Chondrocyte (in vitro differentiated cells): ENCODE data around the gene ZC3H12C. TPM values are rescaled to one million over a fixed set of nuclear protein-coding genes. Genes with fewer than 3 reads are reported as not detected.

Source experiments
- DNase-seq: peaks from one replicate; pipeline ENCODE4 v3.0.0; 2021; ENCODE audit warnings: mixed read lengths, low spot score
- H3K27ac Mint-ChIP-seq: one replicate; pipeline ENCODE4 v1.8.0; 2021; ENCODE audit warnings: mild to moderate bottlenecking, moderate library complexity, mixed read lengths; ENCODE audit not compliant: unreplicated experiment
- H3K27me3 Mint-ChIP-seq: 2 replicates; pipeline ENCODE4 v1.8.0; 2021; ENCODE audit warnings: low read depth, mixed read lengths
- H3K36me3 Mint-ChIP-seq: 2 replicates; pipeline ENCODE4 v1.8.0; 2021; ENCODE audit warnings: low read depth, mixed read lengths
- H3K4me1 Mint-ChIP-seq: 2 replicates; pipeline ENCODE4 v1.8.0; 2021; ENCODE audit warnings: low read depth, mild to moderate bottlenecking, mixed read lengths
- H3K4me3 Mint-ChIP-seq: one replicate; pipeline ENCODE4 v1.8.0; 2021; ENCODE audit warnings: mild to moderate bottlenecking, moderate library complexity, mixed read lengths; ENCODE audit not compliant: unreplicated experiment
- H3K9me3 Mint-ChIP-seq: 2 replicates; pipeline ENCODE4 v1.8.0; 2021; ENCODE audit warnings: low read depth, mixed read lengths
- total RNA-seq: library from RNA; stranded (reverse); gene quantifications from 3 replicates; pipeline ENCODE4 v1.2.1, GENCODE V29; 2021
- TF ChIP-seq, protein P1 (sequence below): fragments of 200-600 bp; sonication (generic); IDR thresholded peaks from 2 replicates; pipeline ENCODE4 v1.5.0; 2021; ENCODE audit warnings: antibody characterized with exemption, mild to moderate bottlenecking, moderate library complexity

The ZC3H12C gene
- total RNA-seq, 1 donor from 2014 or later = 10.1 TPM

DNA sequence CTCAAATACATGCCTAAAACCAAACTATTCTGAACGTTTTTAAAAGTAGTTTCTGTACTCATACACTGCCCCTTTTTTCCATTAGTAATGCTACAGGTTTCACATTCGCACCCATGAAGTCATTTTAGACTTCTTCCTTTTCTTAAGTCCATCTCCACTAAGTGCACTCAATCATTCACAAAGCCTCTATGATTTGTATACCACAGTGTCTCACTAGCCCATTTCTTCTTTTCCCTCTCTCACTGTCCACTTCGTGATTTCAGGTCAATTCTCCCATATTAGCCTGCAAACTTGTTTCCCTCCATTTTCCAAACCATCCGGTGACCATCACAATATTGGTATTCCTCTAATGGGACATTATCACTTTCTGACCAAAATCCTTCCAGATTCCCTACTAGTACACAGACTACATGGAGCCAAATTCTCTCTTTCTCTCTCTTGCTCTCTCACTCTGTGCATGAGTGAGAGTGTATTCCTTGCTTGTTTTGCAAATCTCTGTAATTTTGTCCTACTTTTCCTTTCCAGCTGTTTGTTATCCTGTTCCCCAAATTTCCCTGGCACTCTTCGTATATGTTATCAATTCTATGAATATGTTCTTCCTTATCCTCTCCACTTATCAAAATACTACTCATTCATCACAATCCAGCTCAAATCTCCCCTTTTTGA lies 3.4 kb upstream of the ZC3H12C start:
- Mint-ChIP-seq H3K4me1 (peaks cover 14% of the 10 kb centered on the region), H3K36me3 (no peaks in the 10 kb centered on the region), H3K27ac (no peak overlapping the region), H3K27me3 (no peaks in the 10 kb centered on the region), H3K9me3 (no peaks in the 10 kb centered on the region), H3K4me3 (no peak overlapping the region)
- DNase-seq = no peak
- TF ChIP-seq, protein P1, sequence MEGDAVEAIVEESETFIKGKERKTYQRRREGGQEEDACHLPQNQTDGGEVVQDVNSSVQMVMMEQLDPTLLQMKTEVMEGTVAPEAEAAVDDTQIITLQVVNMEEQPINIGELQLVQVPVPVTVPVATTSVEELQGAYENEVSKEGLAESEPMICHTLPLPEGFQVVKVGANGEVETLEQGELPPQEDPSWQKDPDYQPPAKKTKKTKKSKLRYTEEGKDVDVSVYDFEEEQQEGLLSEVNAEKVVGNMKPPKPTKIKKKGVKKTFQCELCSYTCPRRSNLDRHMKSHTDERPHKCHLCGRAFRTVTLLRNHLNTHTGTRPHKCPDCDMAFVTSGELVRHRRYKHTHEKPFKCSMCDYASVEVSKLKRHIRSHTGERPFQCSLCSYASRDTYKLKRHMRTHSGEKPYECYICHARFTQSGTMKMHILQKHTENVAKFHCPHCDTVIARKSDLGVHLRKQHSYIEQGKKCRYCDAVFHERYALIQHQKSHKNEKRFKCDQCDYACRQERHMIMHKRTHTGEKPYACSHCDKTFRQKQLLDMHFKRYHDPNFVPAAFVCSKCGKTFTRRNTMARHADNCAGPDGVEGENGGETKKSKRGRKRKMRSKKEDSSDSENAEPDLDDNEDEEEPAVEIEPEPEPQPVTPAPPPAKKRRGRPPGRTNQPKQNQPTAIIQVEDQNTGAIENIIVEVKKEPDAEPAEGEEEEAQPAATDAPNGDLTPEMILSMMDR = no peak

DNA sequence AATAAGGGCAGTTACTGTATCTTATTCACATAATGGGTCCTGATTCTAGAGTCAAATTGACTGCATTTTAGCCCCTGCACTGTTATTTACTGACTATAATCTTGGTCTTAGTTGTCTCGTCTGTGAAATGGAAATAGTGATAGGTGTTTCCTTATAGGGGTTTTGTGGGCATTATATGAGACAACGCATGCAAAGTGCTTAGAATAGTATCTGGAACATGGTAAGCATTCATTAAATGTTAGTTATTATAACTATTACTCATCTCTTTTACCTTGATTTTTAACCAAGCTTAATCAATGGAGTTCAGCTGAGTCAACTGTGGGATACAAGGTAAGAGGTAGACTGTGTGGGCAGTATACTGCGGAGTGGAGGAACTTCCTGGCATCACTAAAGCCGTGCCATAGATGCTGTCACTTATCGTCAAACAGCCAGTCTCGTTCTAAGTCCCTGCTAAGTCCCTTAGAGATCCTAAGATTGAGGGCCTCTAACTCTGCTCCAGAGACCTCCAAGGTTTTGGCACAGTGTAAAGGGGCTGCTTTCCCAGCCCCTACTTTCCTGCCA lies 2.6 kb upstream of the ZC3H12C start:
- H3K4me1 Mint-ChIP-seq = peaks cover 22% of the 10 kb centered on the region
- no peak overlapping the region for H3K4me3 Mint-ChIP-seq
- no peak overlapping the region for H3K27ac Mint-ChIP-seq
- no peaks in the 10 kb centered on the region for H3K9me3 Mint-ChIP-seq
- H3K27me3 Mint-ChIP-seq = no peaks in the 10 kb centered on the region
- H3K36me3 Mint-ChIP-seq = no peaks in the 10 kb centered on the region
- no peak for DNase-seq
- TF ChIP-seq, protein P1 = no peak

DNA sequence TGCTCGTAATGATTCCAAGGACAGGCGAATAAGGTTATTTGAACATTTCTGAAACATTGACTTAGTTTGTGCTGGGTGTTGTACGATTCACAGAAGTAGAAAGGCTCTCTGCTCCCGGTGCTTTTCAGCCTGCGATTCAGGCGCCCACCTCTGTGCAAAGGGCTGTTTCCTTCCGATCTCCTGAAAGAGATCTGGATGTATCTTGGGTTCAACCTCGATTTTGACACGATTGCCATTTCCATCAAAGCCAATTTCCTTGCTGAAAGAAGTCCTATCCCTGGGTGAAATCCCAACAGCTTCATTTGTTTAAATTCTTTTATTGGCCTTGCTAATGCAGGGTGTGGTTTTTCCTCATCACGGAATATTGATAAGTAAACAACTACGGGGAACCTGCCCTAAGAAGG lies 1.1 kb upstream of the ZC3H12C start:
- TF ChIP-seq, protein P1 = no peak
- Mint-ChIP-seq H3K27me3 (no peaks in the 10 kb centered on the region), H3K9me3 (no peaks in the 10 kb centered on the region), H3K36me3 (no peaks in the 10 kb centered on the region), H3K4me3 (peak overlapping the region; percentile 84), H3K4me1 (peaks cover 34% of the 10 kb centered on the region), H3K27ac (peak overlapping the region; percentile 94)
- DNase-seq = no peak

DNA sequence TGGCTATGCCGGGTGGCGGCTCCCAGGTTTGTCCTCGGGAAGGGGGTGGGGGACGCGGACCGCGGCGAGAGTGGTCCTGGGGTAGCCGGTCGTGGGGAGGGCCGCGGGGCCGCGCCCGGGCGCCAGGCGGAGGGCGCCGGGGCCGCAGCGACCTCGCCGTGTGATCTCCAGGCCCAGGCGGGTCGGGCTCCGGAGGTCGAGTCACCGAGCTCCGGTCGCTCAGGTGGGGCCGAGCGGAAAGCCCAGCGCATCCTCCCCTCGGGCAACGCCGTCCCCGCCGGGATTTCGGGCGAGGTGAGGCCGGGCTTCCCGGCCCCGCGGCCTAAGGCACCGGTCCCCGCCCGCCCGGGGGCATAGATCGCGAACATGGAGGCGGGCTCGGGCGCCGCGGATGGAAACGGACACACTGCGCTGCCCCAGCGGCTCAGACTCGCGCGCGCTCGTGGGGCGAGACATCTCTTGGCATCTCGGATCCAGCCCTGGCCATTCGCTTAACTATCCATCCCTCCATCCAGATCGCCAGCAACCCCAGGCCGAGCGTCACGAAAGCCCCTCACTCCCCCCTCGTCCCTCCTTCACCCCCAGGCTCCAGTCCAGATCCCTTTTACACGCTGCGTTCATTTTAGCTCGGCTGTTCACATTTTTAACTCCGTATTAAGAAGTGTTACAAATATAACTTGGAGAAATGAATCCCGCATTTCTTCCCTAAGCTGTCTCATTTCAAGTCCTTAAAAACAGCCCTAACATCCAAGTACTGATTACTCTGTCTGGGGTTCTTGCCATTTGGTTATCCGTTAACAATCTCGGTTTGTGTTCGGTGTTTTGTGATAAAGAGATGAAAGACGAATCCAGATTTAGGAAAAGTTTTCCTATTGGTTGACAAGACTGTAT lies 460 bp downstream of the ZC3H12C start:
- Mint-ChIP-seq H3K4me3 (peak overlapping the region; percentile 92), H3K27ac (peak overlapping the region; percentile 99), H3K4me1 (peaks cover 36% of the 10 kb centered on the region), H3K36me3 (no peaks in the 10 kb centered on the region), H3K27me3 (no peaks in the 10 kb centered on the region), H3K9me3 (no peaks in the 10 kb centered on the region)
- TF ChIP-seq, protein P1 = no peak
- DNase-seq = peak; percentile 87
